HG03060 (cell line): ENCODE measurements around the gene ASIC2.

Source experiments
- ATAC-seq: cut with Tn5 transposase; IDR thresholded peaks from one replicate; pipeline ENCODE4 v1.9.1; 2021; ENCODE audit warnings: low read depth, moderate number of reproducible peaks; ENCODE audit not compliant: unreplicated experiment

ASIC2 gene

GRCh38 chr17:33167736-33168135 is 125.4 kb downstream of the ASIC2 start:
- no peak for ATAC-seq

GRCh38 chr17:33166472-33166871 is 126.6 kb downstream of the ASIC2 start:
- ATAC-seq: no peak

GRCh38 chr17:33164169-33164881 is 128.8 kb downstream of the ASIC2 start:
- no peak for ATAC-seq

- no peak for ATAC-seq
These were observed 129.4 kb downstream of the ASIC2 start for GRCh38 chr17:33163533-33164168.

- no peak for ATAC-seq
These were observed 138.1 kb downstream of the ASIC2 start for GRCh38 chr17:33154869-33155455.

- no peak for ATAC-seq
These were observed 140.3 kb downstream of the ASIC2 start for GRCh38 chr17:33152783-33153182.

- ATAC-seq: no peak
These were observed 141.5 kb downstream of the ASIC2 start for GRCh38 chr17:33151565-33151964.

GRCh38 chr17:33145941-33146340 is 147.2 kb downstream of the ASIC2 start:
- no peak for ATAC-seq

GRCh38 chr17:33144837-33145236 is 148.3 kb downstream of the ASIC2 start:
- ATAC-seq: no peak

- no peak for ATAC-seq
These were observed 150.3 kb downstream of the ASIC2 start for GRCh38 chr17:33142705-33143299.

- ATAC-seq: no peak
These were observed 152.5 kb downstream of the ASIC2 start for GRCh38 chr17:33140413-33141099.

- no peak for ATAC-seq
These were observed 154.5 kb downstream of the ASIC2 start for GRCh38 chr17:33138627-33139026.

GRCh38 chr17:33137426-33137825 is 155.7 kb downstream of the ASIC2 start:
- ATAC-seq: no peak

- ATAC-seq: no peak
These were observed 157.4 kb downstream of the ASIC2 start for GRCh38 chr17:33135691-33136090.

GRCh38 chr17:33131620-33132019 is 161.5 kb downstream of the ASIC2 start:
- no peak for ATAC-seq

GRCh38 chr17:33127706-33128105 is 165.4 kb downstream of the ASIC2 start:
- ATAC-seq: no peak

GRCh38 chr17:33126086-33126485 is 167.0 kb downstream of the ASIC2 start:
- ATAC-seq: no peak

- no peak for ATAC-seq
These were observed 167.5 kb downstream of the ASIC2 start for GRCh38 chr17:33125552-33125950.

- no peak for ATAC-seq
These were observed 168.1 kb downstream of the ASIC2 start for GRCh38 chr17:33124871-33125551.

- ATAC-seq: no peak
These were observed 168.9 kb downstream of the ASIC2 start for GRCh38 chr17:33124185-33124584.
